ENCODE measurements around the gene MYLK. TPM values are rescaled to one million over a fixed set of nuclear protein-coding genes. Genes with fewer than 3 reads are reported as not detected.

Gene MYLK
- total RNA-seq, 1 donor from 2014 or later, result 24.3 TPM

GRCh38 chr3:123657111-123657510 lies 227.0 kb downstream of the MYLK start:
- no peak for TF ChIP-seq CTCF (IDR thresholded peaks at IDR 0.05)
- H3K36me3 Mint-ChIP-seq (ENCODE audit: unreplicated experiment), result peaks cover 5% of the 10 kb centered on the region

GRCh38 chr3:123656691-123657090 lies 227.4 kb downstream of the MYLK start:
- Mint-ChIP-seq H3K27ac (ENCODE audit: unreplicated experiment) (no peak overlapping the region), H3K4me1 (ENCODE audit: unreplicated experiment) (peaks cover 81% of the 10 kb centered on the region)

More at GRCh38 chr3:123657111-123657510, 227.0 kb downstream of the MYLK start:
- H3K9me3 Mint-ChIP-seq (ENCODE audit: unreplicated experiment), result no peaks in the 10 kb centered on the region
- H3K4me3 Mint-ChIP-seq (ENCODE audit: unreplicated experiment), result no peak overlapping the region
- DNase-seq (ENCODE audit: extremely low spot score, unreplicated experiment), result no peak
- no peaks in the 10 kb centered on the region for H3K27me3 Mint-ChIP-seq (ENCODE audit: unreplicated experiment)
- H3K27ac Mint-ChIP-seq (ENCODE audit: unreplicated experiment), result no peak overlapping the region
- peaks cover 83% of the 10 kb centered on the region for H3K4me1 Mint-ChIP-seq (ENCODE audit: unreplicated experiment)

GRCh38 chr3:123656274-123656673 lies 227.9 kb downstream of the MYLK start:
- H3K27ac Mint-ChIP-seq (ENCODE audit: unreplicated experiment), result peak overlapping the region; percentile 24
- peaks cover 76% of the 10 kb centered on the region for H3K4me1 Mint-ChIP-seq (ENCODE audit: unreplicated experiment)
- H3K36me3 Mint-ChIP-seq (ENCODE audit: unreplicated experiment), result peaks cover 5% of the 10 kb centered on the region
- H3K4me3 Mint-ChIP-seq (ENCODE audit: unreplicated experiment), result no peak overlapping the region
- H3K27me3 Mint-ChIP-seq (ENCODE audit: unreplicated experiment), result no peaks in the 10 kb centered on the region
- no peaks in the 10 kb centered on the region for H3K9me3 Mint-ChIP-seq (ENCODE audit: unreplicated experiment)
- DNase-seq (ENCODE audit: extremely low spot score, unreplicated experiment), result no peak
- no peak for TF ChIP-seq CTCF (IDR thresholded peaks at IDR 0.05)

More at GRCh38 chr3:123656691-123657090, 227.4 kb downstream of the MYLK start:
- no peaks in the 10 kb centered on the region for H3K27me3 Mint-ChIP-seq (ENCODE audit: unreplicated experiment)
- peak; percentile 34 for TF ChIP-seq CTCF (IDR thresholded peaks at IDR 0.05)
- H3K36me3 Mint-ChIP-seq (ENCODE audit: unreplicated experiment), result peaks cover 5% of the 10 kb centered on the region
- DNase-seq (ENCODE audit: extremely low spot score, unreplicated experiment), result no peak
- no peaks in the 10 kb centered on the region for H3K9me3 Mint-ChIP-seq (ENCODE audit: unreplicated experiment)
- no peak overlapping the region for H3K4me3 Mint-ChIP-seq (ENCODE audit: unreplicated experiment)

- Mint-ChIP-seq H3K4me3 (ENCODE audit: unreplicated experiment) (no peak overlapping the region), H3K4me1 (ENCODE audit: unreplicated experiment) (peaks cover 68% of the 10 kb centered on the region), H3K27ac (ENCODE audit: unreplicated experiment) (peak overlapping the region; percentile 74), H3K36me3 (ENCODE audit: unreplicated experiment) (peaks cover 7% of the 10 kb centered on the region), H3K9me3 (ENCODE audit: unreplicated experiment) (no peaks in the 10 kb centered on the region), H3K27me3 (ENCODE audit: unreplicated experiment) (no peaks in the 10 kb centered on the region)
- TF ChIP-seq CTCF (IDR thresholded peaks at IDR 0.05), result no peak
- DNase-seq (ENCODE audit: extremely low spot score, unreplicated experiment), result no peak
Measured at GRCh38 chr3:123655400-123655799, 228.7 kb downstream of the MYLK start.

GRCh38 chr3:123653221-123653682 lies 230.9 kb downstream of the MYLK start:
- peak; percentile 92 for DNase-seq (ENCODE audit: extremely low spot score, unreplicated experiment)
- H3K4me3 Mint-ChIP-seq (ENCODE audit: unreplicated experiment), result no peak overlapping the region
- peaks cover 7% of the 10 kb centered on the region for H3K36me3 Mint-ChIP-seq (ENCODE audit: unreplicated experiment)
- H3K9me3 Mint-ChIP-seq (ENCODE audit: unreplicated experiment), result no peaks in the 10 kb centered on the region
- H3K27me3 Mint-ChIP-seq (ENCODE audit: unreplicated experiment), result no peaks in the 10 kb centered on the region
- H3K27ac Mint-ChIP-seq (ENCODE audit: unreplicated experiment), result peak overlapping the region; percentile 91
- TF ChIP-seq CTCF (IDR thresholded peaks at IDR 0.05), result no peak
- H3K4me1 Mint-ChIP-seq (ENCODE audit: unreplicated experiment), result peaks cover 48% of the 10 kb centered on the region
